Right atrium auricular region (tissue), 2 donors: ENCODE data around the gene ALDH1L2. TPM values are rescaled to one million over a fixed set of nuclear protein-coding genes. Genes with fewer than 3 reads are reported as not detected.

Source experiments
- DNase-seq: peaks from one replicate; pipeline ENCODE4 v3.0.0-alpha.2; 2019; ENCODE audit warnings: low spot score
- H3K27ac ChIP-seq, 2 donors: fragments of 200-600 bp; sonication (generic); 1 replicate in 1 of 2; 2 replicates in 1 of 2; pipeline ENCODE4 v1.5.1; 2016 to 2019
- H3K27me3 ChIP-seq, 2 donors: fragments of 200-600 bp; sonication (generic); one replicate each; pipeline versions ENCODE4 v1.5.1 to v1.6.0; 2017 to 2019
- H3K36me3 ChIP-seq: fragments of 200-600 bp; sonication (generic); one replicate; pipeline ENCODE4 v1.5.1; 2016
- H3K4me1 ChIP-seq, 2 donors: fragments of 200-600 bp; sonication (generic); one replicate each; pipeline versions ENCODE4 v1.5.1 to v1.6.0; 2017 to 2019
- H3K4me3 ChIP-seq, 2 donors: fragments of 200-600 bp; sonication (generic); 1 replicate in 1 of 2; 2 replicates in 1 of 2; pipeline ENCODE4 v1.5.1; 2017 to 2019; ENCODE audit warnings: mild to moderate bottlenecking in 1 of 2, moderate library complexity in 1 of 2
- H3K9me3 ChIP-seq, 2 donors: fragments of 200-600 bp; sonication (generic); one replicate each; pipeline ENCODE4 v1.5.1; 2019
- CTCF ChIP-seq, 2 donors: fragments of 200-600 bp; sonication (generic); IDR thresholded peaks; one replicate each; pipeline ENCODE4 v1.5.1; 2019; ENCODE audit warnings: antibody characterized with exemption in 2 of 2
- total RNA-seq, 2 donors: library from RNA; depleted of rRNA; stranded (reverse); fragments of >200 nt; gene quantifications; one replicate each; pipeline ENCODE4 v1.1.0, GENCODE V29; 2016

ALDH1L2 gene
- total RNA-seq, 2 donors from 2014 or later = 1.2 to 2.5 TPM

GRCh38 chr12:105041186-105041585 lies 43.1 kb downstream of the ALDH1L2 start:
- no peaks in the 10 kb centered on the region for H3K4me1 ChIP-seq
- H3K27me3 ChIP-seq = no peaks in the 10 kb centered on the region
- no peaks in the 10 kb centered on the region for H3K36me3 ChIP-seq
- H3K9me3 ChIP-seq = no peaks in the 10 kb centered on the region
- no peak for DNase-seq
- no peak overlapping the region for H3K27ac ChIP-seq
- no peak overlapping the region for H3K4me3 ChIP-seq
- TF ChIP-seq CTCF (IDR thresholded peaks at IDR 0.05) = no peak

- no peaks in the 10 kb centered on the region for H3K4me1 ChIP-seq
- no peak overlapping the region for H3K27ac ChIP-seq
- no peaks in the 10 kb centered on the region for H3K9me3 ChIP-seq
- no peak overlapping the region for H3K4me3 ChIP-seq
- H3K27me3 ChIP-seq = no peaks in the 10 kb centered on the region
- TF ChIP-seq CTCF (IDR thresholded peaks at IDR 0.05) = no peak
- H3K36me3 ChIP-seq = no peaks in the 10 kb centered on the region
- DNase-seq = no peak
These were observed 43.8 kb downstream of the ALDH1L2 start for GRCh38 chr12:105040476-105040875.

GRCh38 chr12:105036937-105037649 lies 47.2 kb downstream of the ALDH1L2 start:
- H3K27ac ChIP-seq = no peak overlapping the region
- no peaks in the 10 kb centered on the region for H3K4me1 ChIP-seq
- H3K27me3 ChIP-seq = no peaks in the 10 kb centered on the region
- H3K36me3 ChIP-seq = no peaks in the 10 kb centered on the region
- no peak overlapping the region for H3K4me3 ChIP-seq
- H3K9me3 ChIP-seq = no peaks in the 10 kb centered on the region
- TF ChIP-seq CTCF (IDR thresholded peaks at IDR 0.05) = no peak
- no peak for DNase-seq

DNA sequence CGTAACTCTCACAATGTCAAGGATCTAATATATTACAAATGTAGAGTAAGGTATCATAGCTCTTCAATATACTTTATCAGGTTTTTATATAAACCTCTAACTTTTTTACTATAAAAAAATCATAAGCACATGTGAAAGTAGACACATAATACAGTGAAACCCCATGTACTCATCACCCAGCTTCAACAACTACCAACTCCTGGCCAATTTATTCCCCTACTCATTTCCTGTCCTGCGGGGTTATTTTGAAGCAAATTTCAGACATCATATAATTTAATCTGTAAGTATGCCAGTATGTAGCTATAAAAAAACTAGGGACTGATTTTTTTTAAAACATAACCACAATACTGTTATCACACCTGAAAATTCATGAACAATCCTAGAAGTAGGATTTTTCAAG lies 50.4 kb downstream of the ALDH1L2 start:
- Histone ChIP-seq H3K4me1 (no peaks in the 10 kb centered on the region), H3K9me3 (no peaks in the 10 kb centered on the region), H3K36me3 (no peaks in the 10 kb centered on the region), H3K27me3 (no peaks in the 10 kb centered on the region), H3K27ac (no peak overlapping the region), H3K4me3 (no peak overlapping the region)
- no peak for DNase-seq
- TF ChIP-seq CTCF (IDR thresholded peaks at IDR 0.05) = no peak

GRCh38 chr12:105032703-105033357 lies 51.4 kb downstream of the ALDH1L2 start:
- Histone ChIP-seq H3K27ac (peak overlapping the region in 1 of 2 donors; percentile 68), H3K4me1 (no peaks in the 10 kb centered on the region), H3K4me3 (no peak overlapping the region), H3K36me3 (no peaks in the 10 kb centered on the region), H3K9me3 (no peaks in the 10 kb centered on the region), H3K27me3 (no peaks in the 10 kb centered on the region)
- TF ChIP-seq CTCF (IDR thresholded peaks at IDR 0.05) = no peak
- no peak for DNase-seq
